Measurements from ENCODE around the gene SCAPER. TPM values are rescaled to one million over a fixed set of nuclear protein-coding genes. Genes with fewer than 3 reads are reported as not detected.
"Not testable (repeated sequence)": the region's sequence is repeated elsewhere in the genome, so short reads cannot be mapped to it uniquely, and the experiment has no call there.

Gene SCAPER
- total RNA-seq, 1 donor from 2014 or later, result 42.6 TPM

- Histone ChIP-seq H3K27me3 (ENCODE audit: low read depth) (no peaks in the 10 kb centered on the region), H3K4me1 (peaks cover 70% of the 10 kb centered on the region), H3K4me3 (peak overlapping the region; percentile 80), H3K9me3 (replicated peaks) (no peaks in the 10 kb centered on the region), H3K36me3 (no peaks in the 10 kb centered on the region), H3K27ac (replicated peaks) (peak overlapping the region; percentile 92)
- intact Hi-C loops (cut with micrococcal nuclease), result no loop called here
- TF ChIP-seq, protein P1, sequence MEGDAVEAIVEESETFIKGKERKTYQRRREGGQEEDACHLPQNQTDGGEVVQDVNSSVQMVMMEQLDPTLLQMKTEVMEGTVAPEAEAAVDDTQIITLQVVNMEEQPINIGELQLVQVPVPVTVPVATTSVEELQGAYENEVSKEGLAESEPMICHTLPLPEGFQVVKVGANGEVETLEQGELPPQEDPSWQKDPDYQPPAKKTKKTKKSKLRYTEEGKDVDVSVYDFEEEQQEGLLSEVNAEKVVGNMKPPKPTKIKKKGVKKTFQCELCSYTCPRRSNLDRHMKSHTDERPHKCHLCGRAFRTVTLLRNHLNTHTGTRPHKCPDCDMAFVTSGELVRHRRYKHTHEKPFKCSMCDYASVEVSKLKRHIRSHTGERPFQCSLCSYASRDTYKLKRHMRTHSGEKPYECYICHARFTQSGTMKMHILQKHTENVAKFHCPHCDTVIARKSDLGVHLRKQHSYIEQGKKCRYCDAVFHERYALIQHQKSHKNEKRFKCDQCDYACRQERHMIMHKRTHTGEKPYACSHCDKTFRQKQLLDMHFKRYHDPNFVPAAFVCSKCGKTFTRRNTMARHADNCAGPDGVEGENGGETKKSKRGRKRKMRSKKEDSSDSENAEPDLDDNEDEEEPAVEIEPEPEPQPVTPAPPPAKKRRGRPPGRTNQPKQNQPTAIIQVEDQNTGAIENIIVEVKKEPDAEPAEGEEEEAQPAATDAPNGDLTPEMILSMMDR (IDR thresholded peaks at IDR 0.05; ENCODE audit: borderline replicate concordance), result no peak
- DNase-seq, result no peak
Measured at GRCh38 chr15:76310475-76311099, 594.6 kb downstream of the SCAPER start.

DNA sequence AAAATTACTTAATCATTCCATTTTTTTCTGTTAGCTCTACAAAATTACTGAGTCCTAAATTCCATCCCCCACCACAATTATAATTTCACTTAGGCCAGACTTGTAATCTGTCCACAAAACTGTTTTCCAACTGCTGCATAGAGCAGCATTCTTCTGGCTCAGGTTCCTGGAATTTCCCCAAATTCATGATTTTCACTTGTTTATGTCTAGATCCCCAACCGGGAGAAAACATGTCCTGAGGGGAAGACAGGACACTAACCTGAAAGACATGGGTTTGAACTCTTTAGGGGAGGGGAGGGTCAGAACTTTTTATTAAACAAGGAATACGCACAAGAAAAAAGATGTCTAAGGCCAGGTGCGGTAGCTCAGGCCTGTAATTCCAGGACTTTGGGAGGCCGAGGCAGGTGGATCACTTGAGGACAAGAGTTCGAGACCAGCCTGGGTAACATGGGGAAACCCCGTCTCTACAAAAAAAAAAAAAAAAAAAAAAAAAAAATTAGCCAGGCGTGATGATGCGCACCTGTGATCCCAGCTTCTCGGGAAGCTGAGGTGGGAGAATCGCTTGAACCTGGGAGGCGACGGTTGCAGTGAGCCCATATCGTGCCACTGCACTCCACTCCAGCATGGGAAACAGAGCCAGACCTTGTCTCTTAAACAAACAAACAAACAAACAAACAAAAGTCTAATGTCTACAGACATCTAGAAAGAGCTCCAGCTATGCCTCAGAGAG lies 595.4 kb downstream of the SCAPER start:
- H3K36me3 ChIP-seq, result no peaks in the 10 kb centered on the region
- H3K27ac ChIP-seq (replicated peaks), result peak overlapping the region; percentile 92
- intact Hi-C loops (cut with micrococcal nuclease), result no loop called here
- H3K27me3 ChIP-seq (ENCODE audit: low read depth), result no peaks in the 10 kb centered on the region
- no peak for DNase-seq
- H3K4me3 ChIP-seq, result peak overlapping the region; percentile 80
- TF ChIP-seq, protein P1 (IDR thresholded peaks at IDR 0.05; ENCODE audit: borderline replicate concordance), result no peak
- no peaks in the 10 kb centered on the region for H3K9me3 ChIP-seq (replicated peaks)
- H3K4me1 ChIP-seq, result peaks cover 76% of the 10 kb centered on the region

DNA sequence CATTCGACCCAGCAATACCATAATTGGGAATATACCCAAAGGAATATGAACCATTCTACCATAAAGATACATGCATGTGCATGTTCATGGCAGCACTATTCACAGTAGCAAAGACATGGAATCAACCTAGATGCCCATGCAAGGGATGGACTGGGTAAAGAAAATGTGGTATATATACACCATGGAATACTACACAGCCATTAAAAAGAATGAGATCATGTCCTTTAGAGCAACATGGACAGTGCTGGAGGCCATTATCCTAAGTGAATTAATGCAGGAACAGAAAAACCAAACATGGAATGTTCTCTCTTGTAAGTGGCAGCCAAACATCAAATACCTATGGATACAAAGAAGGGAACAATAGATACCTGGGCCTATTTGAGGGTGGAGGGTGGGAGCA lies 601.2 kb downstream of the SCAPER start:
- Histone ChIP-seq H3K36me3 (no peaks in the 10 kb centered on the region), H3K27ac (replicated peaks) (no peak overlapping the region), H3K9me3 (replicated peaks) (peaks cover 2% of the 10 kb centered on the region), H3K27me3 (ENCODE audit: low read depth) (no peaks in the 10 kb centered on the region), H3K4me3 (no peak overlapping the region), H3K4me1 (peaks cover 51% of the 10 kb centered on the region)
- TF ChIP-seq, protein P1 (IDR thresholded peaks at IDR 0.05; ENCODE audit: borderline replicate concordance), result no peak
- no peak for DNase-seq
- intact Hi-C loops (cut with micrococcal nuclease), result no loop called here

DNA sequence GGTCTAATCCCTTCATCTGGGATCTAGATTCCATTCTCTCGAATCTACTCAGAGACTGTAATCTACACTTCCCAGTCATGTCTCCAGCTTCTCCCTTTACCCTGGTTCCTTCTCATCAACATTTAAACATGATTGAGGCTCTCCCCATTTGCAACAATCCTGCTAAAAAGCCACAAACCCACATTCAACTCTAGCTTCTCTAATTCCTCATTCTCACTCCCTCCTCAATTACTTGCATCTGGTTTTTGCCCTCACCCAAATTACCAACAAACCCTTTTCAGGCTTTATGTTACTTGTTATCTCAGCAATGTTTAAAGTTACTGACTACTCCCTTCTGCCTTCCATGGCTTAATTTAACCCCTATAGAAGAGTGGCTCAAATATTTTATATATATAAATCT lies 605.4 kb downstream of the SCAPER start:
- Histone ChIP-seq H3K4me3 (no peak overlapping the region), H3K4me1 (peaks cover 26% of the 10 kb centered on the region), H3K36me3 (no peaks in the 10 kb centered on the region), H3K27me3 (ENCODE audit: low read depth) (no peaks in the 10 kb centered on the region), H3K9me3 (replicated peaks) (peaks cover 2% of the 10 kb centered on the region), H3K27ac (replicated peaks) (no peak overlapping the region)
- no peak for DNase-seq
- TF ChIP-seq, protein P1 (IDR thresholded peaks at IDR 0.05; ENCODE audit: borderline replicate concordance), result no peak
- intact Hi-C loops (cut with micrococcal nuclease), result no loop called here

- Histone ChIP-seq H3K4me1 (peaks cover 34% of the 10 kb centered on the region), H3K9me3 (replicated peaks) (peaks cover 2% of the 10 kb centered on the region), H3K27ac (replicated peaks) (no peak overlapping the region), H3K4me3 (no peak overlapping the region), H3K27me3 (ENCODE audit: low read depth) (no peaks in the 10 kb centered on the region), H3K36me3 (no peaks in the 10 kb centered on the region)
- intact Hi-C loops (cut with micrococcal nuclease), result no loop called here
- TF ChIP-seq, protein P1 (IDR thresholded peaks at IDR 0.05; ENCODE audit: borderline replicate concordance), result no peak
- no peak for DNase-seq
Measured at GRCh38 chr15:76298986-76299385, 606.2 kb downstream of the SCAPER start.

DNA sequence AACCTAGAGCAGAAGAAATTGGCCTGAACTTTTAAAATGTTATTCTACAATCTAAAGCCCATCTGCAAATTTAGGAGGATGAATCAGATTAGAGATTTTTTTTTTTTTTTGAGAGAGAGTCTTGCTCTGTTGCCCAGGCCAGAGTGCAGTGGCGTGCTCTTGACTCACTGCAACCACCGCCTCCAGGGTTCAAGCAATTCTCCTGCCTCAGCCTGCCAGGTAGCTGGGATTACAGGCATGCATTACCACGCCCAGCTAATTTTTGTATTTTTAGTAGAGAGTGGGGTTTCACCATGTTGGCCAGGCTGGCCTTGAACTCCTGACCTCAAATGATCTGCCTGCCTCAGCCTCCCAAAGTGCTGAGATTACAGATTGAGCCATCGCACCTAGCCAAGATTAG lies 607.2 kb downstream of the SCAPER start:
- H3K4me1 ChIP-seq, result peaks cover 41% of the 10 kb centered on the region
- intact Hi-C loops (cut with micrococcal nuclease); H3K9me3 ChIP-seq (replicated peaks); H3K36me3 ChIP-seq; DNase-seq; H3K4me3 ChIP-seq; H3K27me3 ChIP-seq (ENCODE audit: low read depth); H3K27ac ChIP-seq (replicated peaks): not testable (repeated sequence)

Data from left ventricle myocardium inferior (tissue), 1 donor.